Neural crest cell (in vitro differentiated cells): Measurements from ENCODE around the gene SP2. TPM values are rescaled to one million over a fixed set of nuclear protein-coding genes. Genes with fewer than 3 reads are reported as not detected.

Experiments used
- DNase-seq: peaks from one replicate; pipeline ENCODE4 v3.0.0; 2021; ENCODE audit warnings: low read depth, mixed read lengths, low spot score
- H3K27ac Mint-ChIP-seq: one replicate; pipeline ENCODE4 v1.8.0; 2021; ENCODE audit warnings: mild to moderate bottlenecking, mixed read lengths; ENCODE audit not compliant: unreplicated experiment
- H3K27me3 Mint-ChIP-seq: 2 replicates; pipeline ENCODE4 v1.8.0; 2021; ENCODE audit warnings: low read depth, mild to moderate bottlenecking, mixed read lengths
- H3K36me3 Mint-ChIP-seq: 2 replicates; pipeline ENCODE4 v1.8.0; 2021; ENCODE audit warnings: low read depth, mild to moderate bottlenecking, mixed read lengths
- H3K4me1 Mint-ChIP-seq: 2 replicates; pipeline ENCODE4 v1.8.0; 2021; ENCODE audit warnings: mixed read lengths
- H3K4me3 Mint-ChIP-seq: one replicate; pipeline ENCODE4 v1.8.0; 2021; ENCODE audit warnings: mild to moderate bottlenecking, mixed read lengths
- H3K9me3 Mint-ChIP-seq: 2 replicates; pipeline ENCODE4 v1.8.0; 2021; ENCODE audit warnings: mixed read lengths
- CTCF ChIP-seq: fragments of 200-600 bp; sonication (generic); conservative IDR thresholded peaks from 2 replicates; pipeline ENCODE4 v1.5.0; 2021; ENCODE audit warnings: antibody characterized with exemption, mild to moderate bottlenecking
- total RNA-seq: library from RNA; stranded (reverse); gene quantifications from 2 replicates; pipeline ENCODE4 v1.2.1, GENCODE V29; 2021

SP2 gene
- total RNA-seq, 1 donor from 2014 or later: 22.4 TPM

- no peak for DNase-seq
- H3K4me3 Mint-ChIP-seq: no peak overlapping the region
- peaks cover 75% of the 10 kb centered on the region for H3K27me3 Mint-ChIP-seq
- H3K36me3 Mint-ChIP-seq: no peaks in the 10 kb centered on the region
- no peak for TF ChIP-seq CTCF
- peaks cover 5% of the 10 kb centered on the region for H3K4me1 Mint-ChIP-seq
- H3K9me3 Mint-ChIP-seq: no peaks in the 10 kb centered on the region
- no peak overlapping the region for H3K27ac Mint-ChIP-seq
Measured at GRCh38 chr17:47866941-47867340, 29.1 kb upstream of the SP2 start.

GRCh38 chr17:47867813-47868533 is 28.1 kb upstream of the SP2 start:
- no peak for DNase-seq
- no peak for TF ChIP-seq CTCF
- peaks cover 85% of the 10 kb centered on the region for H3K27me3 Mint-ChIP-seq
- no peaks in the 10 kb centered on the region for H3K36me3 Mint-ChIP-seq
- H3K9me3 Mint-ChIP-seq: no peaks in the 10 kb centered on the region
- no peak overlapping the region for H3K4me3 Mint-ChIP-seq
- no peak overlapping the region for H3K27ac Mint-ChIP-seq
- peaks cover 5% of the 10 kb centered on the region for H3K4me1 Mint-ChIP-seq

- H3K4me3 Mint-ChIP-seq: no peak overlapping the region
- no peak for TF ChIP-seq CTCF
Measured at GRCh38 chr17:47869114-47869513, 26.9 kb upstream of the SP2 start.

GRCh38 chr17:47870056-47870455 is 26.0 kb upstream of the SP2 start:
- TF ChIP-seq CTCF: no peak
- no peaks in the 10 kb centered on the region for H3K9me3 Mint-ChIP-seq
- H3K27me3 Mint-ChIP-seq: peaks cover 96% of the 10 kb centered on the region
- DNase-seq: no peak
- H3K4me1 Mint-ChIP-seq: peaks cover 5% of the 10 kb centered on the region
- no peaks in the 10 kb centered on the region for H3K36me3 Mint-ChIP-seq
- H3K4me3 Mint-ChIP-seq: no peak overlapping the region
- no peak overlapping the region for H3K27ac Mint-ChIP-seq

More at GRCh38 chr17:47869114-47869513, 26.9 kb upstream of the SP2 start:
- H3K27ac Mint-ChIP-seq: no peak overlapping the region
- H3K9me3 Mint-ChIP-seq: no peaks in the 10 kb centered on the region
- no peaks in the 10 kb centered on the region for H3K36me3 Mint-ChIP-seq
- no peak for DNase-seq
- peaks cover 92% of the 10 kb centered on the region for H3K27me3 Mint-ChIP-seq
- peaks cover 5% of the 10 kb centered on the region for H3K4me1 Mint-ChIP-seq

GRCh38 chr17:47871048-47871447 is 25.0 kb upstream of the SP2 start:
- Mint-ChIP-seq H3K27me3 (peaks cover 96% of the 10 kb centered on the region), H3K36me3 (no peaks in the 10 kb centered on the region), H3K4me3 (no peak overlapping the region), H3K9me3 (no peaks in the 10 kb centered on the region), H3K27ac (no peak overlapping the region), H3K4me1 (peaks cover 5% of the 10 kb centered on the region)
- no peak for DNase-seq
- TF ChIP-seq CTCF: no peak
